ENCODE measurements around the gene HSPH1. TPM values are rescaled to one million over a fixed set of nuclear protein-coding genes. Genes with fewer than 3 reads are reported as not detected.

The HSPH1 gene
- total RNA-seq, 4 donors from 2014 or later = 33.4 to 48.2 (median 42.1) TPM

GRCh38 chr13:31150315-31150985 is 11.3 kb downstream of the HSPH1 start:
- 87% methylated on average over 4 of the region's 4 CpGs for WGBS
- no peak for DNase-seq (ENCODE audit: extremely low spot score)
- no peaks in the 10 kb centered on the region for H3K4me1 ChIP-seq
- no peaks in the 10 kb centered on the region for H3K9me3 ChIP-seq
- no peaks in the 10 kb centered on the region for H3K27me3 ChIP-seq
- no peak for TF ChIP-seq POLR2A (IDR thresholded peaks at IDR 0.05; ENCODE audit: low read depth)
- no peak for TF ChIP-seq EP300 (IDR thresholded peaks at IDR 0.05)
- TF ChIP-seq POLR2AphosphoS5 (IDR thresholded peaks at IDR 0.05) = no peak
- no peak for TF ChIP-seq CTCF (IDR thresholded peaks at IDR 0.05)
- peaks cover 45 to 100% (median 88%) of the 10 kb centered on the region in 4 donors for H3K36me3 ChIP-seq
- intact Hi-C loops (cut with DNase I) = no loop called here
- H3K4me3 ChIP-seq = no peak overlapping the region
- H3K27ac ChIP-seq (replicated peaks in 1 of 4) = no peak overlapping the region

DNA sequence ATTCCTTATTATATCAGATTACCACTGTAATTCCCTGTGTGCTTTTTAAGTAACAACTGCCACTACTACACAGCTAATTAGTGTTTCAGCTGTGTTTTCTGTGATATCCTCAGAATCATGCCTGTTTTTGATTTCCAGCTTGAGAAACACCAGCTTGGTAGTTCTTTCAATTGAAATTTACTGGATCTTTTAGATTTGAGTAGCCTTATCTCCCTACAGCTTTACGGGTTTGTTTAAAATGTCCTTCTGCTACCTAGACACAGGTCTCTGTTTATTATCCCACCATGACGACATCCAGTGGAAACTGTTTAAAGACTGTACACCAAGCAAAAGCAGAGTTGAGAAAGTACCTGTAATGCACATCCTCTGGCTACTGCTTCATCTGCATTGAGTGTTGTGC is 12.1 kb downstream of the HSPH1 start:
- intact Hi-C loops (cut with DNase I) = no loop called here
- Histone ChIP-seq H3K36me3 (peaks cover 45 to 100% (median 91%) of the 10 kb centered on the region in 4 donors), H3K4me3 (no peak overlapping the region)

DNA sequence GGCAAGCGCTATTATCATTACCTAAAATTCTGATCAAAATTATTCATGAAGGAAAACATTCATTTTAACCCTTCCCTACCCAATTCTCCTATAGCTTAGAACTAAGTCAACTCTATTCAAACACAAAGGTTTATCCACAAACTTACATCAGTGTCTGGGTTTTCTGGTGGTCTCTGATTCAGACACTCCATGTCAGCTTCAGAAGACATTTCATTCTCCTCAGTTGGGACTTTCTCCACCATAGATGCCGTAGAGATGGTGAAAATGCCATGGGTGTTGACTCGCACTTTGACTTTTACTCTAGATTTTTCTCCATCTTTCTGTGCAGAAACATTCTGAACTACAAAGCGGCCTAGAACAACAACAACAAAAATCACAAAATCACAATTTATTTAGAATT is 16.3 kb downstream of the HSPH1 start:
- intact Hi-C loops (cut with DNase I) = no loop called here
- Histone ChIP-seq H3K27me3 (no peaks in the 10 kb centered on the region), H3K9me3 (no peaks in the 10 kb centered on the region), H3K27ac (replicated peaks in 1 of 4) (no peak overlapping the region), H3K36me3 (peaks cover 42 to 100% (median 88%) of the 10 kb centered on the region in 4 donors), H3K4me3 (no peak overlapping the region), H3K4me1 (no peaks in the 10 kb centered on the region)
- TF ChIP-seq POLR2AphosphoS5 (IDR thresholded peaks at IDR 0.05) (no peak), EP300 (IDR thresholded peaks at IDR 0.05) (no peak), CTCF (IDR thresholded peaks at IDR 0.05) (no peak), POLR2A (IDR thresholded peaks at IDR 0.05; ENCODE audit: low read depth) (no peak)
- no peak for DNase-seq (ENCODE audit: extremely low spot score)
- 96% methylated on average over 4 of the region's 4 CpGs for WGBS

More for the DNA sequence above, 12.1 kb downstream of the HSPH1 start:
- H3K9me3 ChIP-seq = no peaks in the 10 kb centered on the region
- no peak for TF ChIP-seq POLR2AphosphoS5 (IDR thresholded peaks at IDR 0.05)
- TF ChIP-seq POLR2A (IDR thresholded peaks at IDR 0.05; ENCODE audit: low read depth) = no peak
- TF ChIP-seq CTCF (IDR thresholded peaks at IDR 0.05) = no peak
- no peak for TF ChIP-seq EP300 (IDR thresholded peaks at IDR 0.05)
- no peak overlapping the region for H3K27ac ChIP-seq (replicated peaks in 1 of 4)
- no peak for DNase-seq (ENCODE audit: extremely low spot score)
- no peaks in the 10 kb centered on the region for H3K4me1 ChIP-seq
- 84% methylated on average over 2 of the region's 2 CpGs for WGBS
- no peaks in the 10 kb centered on the region for H3K27me3 ChIP-seq

DNA sequence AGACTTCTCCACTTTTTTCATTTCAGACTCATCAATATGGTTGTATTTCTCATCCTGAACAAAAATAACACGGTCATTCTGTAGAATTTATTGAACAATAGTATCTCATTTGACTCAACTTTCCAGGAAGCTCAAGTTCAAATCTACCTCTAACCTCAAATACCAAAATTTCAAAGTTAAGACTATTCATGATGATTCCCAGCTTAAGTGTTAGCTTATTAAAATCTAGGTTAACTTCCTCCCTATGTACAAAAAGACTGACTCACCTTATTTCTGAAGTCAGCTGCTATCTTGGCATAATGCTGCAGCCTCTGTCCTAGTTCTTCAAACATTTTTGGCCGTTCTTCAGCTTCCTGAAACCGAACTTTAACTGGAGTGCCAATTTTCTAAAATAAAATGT is 23.2 kb downstream of the HSPH1 start:
- Histone ChIP-seq H3K4me3 (no peak overlapping the region), H3K27ac (replicated peaks in 1 of 4) (no peak overlapping the region), H3K9me3 (no peaks in the 10 kb centered on the region), H3K27me3 (no peaks in the 10 kb centered on the region), H3K36me3 (peaks cover 42 to 94% (median 75%) of the 10 kb centered on the region in 4 donors), H3K4me1 (no peaks in the 10 kb centered on the region)
- intact Hi-C loops (cut with DNase I) = no loop called here
- TF ChIP-seq POLR2AphosphoS5 (IDR thresholded peaks at IDR 0.05) = no peak
- no peak for TF ChIP-seq CTCF (IDR thresholded peaks at IDR 0.05)
- no peak for TF ChIP-seq EP300 (IDR thresholded peaks at IDR 0.05)
- TF ChIP-seq POLR2A (IDR thresholded peaks at IDR 0.05; ENCODE audit: low read depth) = no peak
- WGBS = 82% methylated on average over 3 of the region's 3 CpGs
- DNase-seq (ENCODE audit: extremely low spot score) = no peak

GRCh38 chr13:31136724-31137123 is 25.0 kb downstream of the HSPH1 start:
- DNase-seq (ENCODE audit: extremely low spot score) = no peak
- Histone ChIP-seq H3K36me3 (peaks cover 35 to 82% (median 59%) of the 10 kb centered on the region in 4 donors), H3K4me1 (no peaks in the 10 kb centered on the region), H3K27ac (replicated peaks in 1 of 4) (no peak overlapping the region), H3K27me3 (no peaks in the 10 kb centered on the region), H3K9me3 (no peaks in the 10 kb centered on the region), H3K4me3 (no peak overlapping the region)
- intact Hi-C loops (cut with DNase I) = no loop called here
- TF ChIP-seq POLR2AphosphoS5 (IDR thresholded peaks at IDR 0.05) (no peak), POLR2A (IDR thresholded peaks at IDR 0.05; ENCODE audit: low read depth) (no peak), EP300 (IDR thresholded peaks at IDR 0.05) (no peak), CTCF (IDR thresholded peaks at IDR 0.05) (no peak)

Measured in esophagus muscularis mucosa (tissue), 4 donors.